H1 (cell line): ENCODE results near the gene CCDC8. TPM values are rescaled to one million over a fixed set of nuclear protein-coding genes. Genes with fewer than 3 reads are reported as not detected.
"Not testable (repeated sequence)": the region's sequence is repeated elsewhere in the genome, so short reads cannot be mapped to it uniquely, and the experiment has no call there.

Source experiments
- CTCF ChIA-PET: fragments of 300-600 bp; sonication (Branson Sonifier 250); formaldehyde crosslinking; loops from one replicate; lab custom pipeline; 2021; ENCODE audit not compliant: partially characterized antibody; lab: Charles Lee
- POLR2A ChIA-PET: fragments of 300-600 bp; sonication (Branson Sonifier 250); formaldehyde crosslinking; loops from one replicate; lab custom pipeline; 2021; ENCODE audit warnings: inconsistent platforms; ENCODE audit not compliant: partially characterized antibody; lab: Charles Lee
- DNase-seq, 2 experiments: peaks; one replicate each; pipeline versions ENCODE4 v3.0.0 to v3.0.0-alpha.2; 2010 to 2022; ENCODE audit warnings: low spot score in 2 of 2, low read depth in 1 of 2, mixed read lengths in 1 of 2
- FAIRE-seq: peaks from 2 replicates; lab custom pipeline; 2011; peaks lifted over from hg19 to GRCh38; lab: Jason Lieb, UNC
- H2AFZ ChIP-seq: 2 replicates; pipeline ENCODE4 v1.8.1; 2012; ENCODE audit warnings: low read length, inconsistent platforms
- H2AK5ac ChIP-seq: 2 replicates; pipeline ENCODE4 v1.6.1; 2013; ENCODE audit warnings: low read depth, low read length
- H2BK120ac ChIP-seq: replicated peaks from 2 replicates; pipeline ENCODE3; 2013; ENCODE audit warnings: low read depth, low read length, inconsistent platforms
- H2BK12ac ChIP-seq: 2 replicates; pipeline ENCODE4 v1.6.1; 2013; ENCODE audit warnings: low read depth, low read length
- H2BK15ac ChIP-seq: 2 replicates; pipeline ENCODE4 v1.6.1; 2013; ENCODE audit warnings: low read length
- H2BK20ac ChIP-seq: 2 replicates; pipeline ENCODE4 v1.6.1; 2013; ENCODE audit warnings: low read length
- H2BK5ac ChIP-seq: 2 replicates; pipeline ENCODE4 v1.6.1; 2013; ENCODE audit warnings: low read depth, low read length
- H3K14ac ChIP-seq: 2 replicates; pipeline ENCODE4 v1.6.1; 2013; ENCODE audit warnings: inconsistent platforms; ENCODE audit not compliant: insufficient read length
- H3K18ac ChIP-seq: 2 replicates; pipeline ENCODE4 v1.6.1; 2013; ENCODE audit warnings: low read length; ENCODE audit errors: extremely low read depth
- H3K23ac ChIP-seq: 2 replicates; pipeline ENCODE4 v1.6.1; 2013; ENCODE audit warnings: inconsistent platforms; ENCODE audit not compliant: insufficient read length
- H3K23me2 ChIP-seq: 2 replicates; pipeline ENCODE4 v1.6.1; 2013; ENCODE audit warnings: low read depth, low read length
- H3K27ac ChIP-seq: 2 replicates; pipeline ENCODE4 v1.6.1; 2011; ENCODE audit warnings: low read depth, low read length, inconsistent platforms
- H3K27me3 ChIP-seq, 4 experiments: replicated peaks in 1 of 4; 1 replicate in 1 of 4; 2 replicates in 3 of 4; pipeline versions ENCODE4 v1.6.1 to v1.8.1; 2011 to 2013; ENCODE audit warnings: low read length in 3 of 4, mild to moderate bottlenecking in 3 of 4, inconsistent platforms in 2 of 4, mixed read lengths in 2 of 4, moderate library complexity in 1 of 4; ENCODE audit not compliant: control insufficient read depth in 3 of 4, insufficient read depth in 3 of 4; ENCODE audit errors: extremely low read depth in 1 of 4
- H3K36me3 ChIP-seq, 4 experiments: 2 replicates each; pipeline versions ENCODE4 v1.6.1 to v1.8.1; 2011 to 2013; ENCODE audit warnings: mild to moderate bottlenecking in 4 of 4, low read length in 3 of 4, moderate library complexity in 2 of 4, control low read depth in 1 of 4, inconsistent platforms in 1 of 4; ENCODE audit not compliant: insufficient read depth in 4 of 4, control insufficient read depth in 2 of 4
- H3K4ac ChIP-seq: replicated peaks from 2 replicates; pipeline ENCODE3; 2013; ENCODE audit warnings: low read length, low read depth, mixed read lengths, inconsistent platforms; ENCODE audit not compliant: insufficient read length
- H3K4me1 ChIP-seq, 4 experiments: replicated peaks in 1 of 4; 1 replicate in 1 of 4; 2 replicates in 3 of 4; pipeline versions ENCODE4 v1.6.1 to v1.8.1; 2011 to 2013; ENCODE audit warnings: low read length in 3 of 4, inconsistent platforms in 2 of 4, mixed read lengths in 1 of 4; ENCODE audit not compliant: insufficient read depth in 4 of 4, control insufficient read depth in 3 of 4
- H3K4me2 ChIP-seq, 2 experiments: 2 replicates each; pipeline versions ENCODE4 v1.6.1 to v1.8.1; 2011 to 2013; ENCODE audit warnings: low read depth in 2 of 2, low read length in 2 of 2, control low read depth in 1 of 2, inconsistent platforms in 1 of 2, mild to moderate bottlenecking in 1 of 2; ENCODE audit not compliant: insufficient read depth in 1 of 2
- H3K4me3 ChIP-seq, 4 experiments: fragments of 200-600, 300-600 bp in 1 of 4; sonication (generic), shearing (Covaris generic), sonication (Bioruptor Twin) in 1 of 4; 2 replicates each; pipeline versions ENCODE4 v1.5.1 to v1.8.1; 2011 to 2016; ENCODE audit warnings: low read length in 4 of 4, low read depth in 3 of 4, control low read depth in 2 of 4, inconsistent platforms in 2 of 4, mild to moderate bottlenecking in 2 of 4, mixed read lengths in 1 of 4, moderate library complexity in 1 of 4; ENCODE audit not compliant: insufficient read depth in 2 of 4; ENCODE audit errors: extremely low read depth in 1 of 4
- H3K56ac ChIP-seq: replicated peaks from 2 replicates; pipeline ENCODE3; 2013; ENCODE audit warnings: low read depth, mild to moderate bottlenecking, mixed read lengths, low read length, inconsistent platforms; ENCODE audit not compliant: insufficient read length
- H3K79me1 ChIP-seq: 2 replicates; pipeline ENCODE4 v1.6.1; 2013; ENCODE audit warnings: low read depth, low read length, control low read depth
- H3K79me2 ChIP-seq, 2 experiments: 2 replicates each; pipeline versions ENCODE4 v1.6.1 to v1.8.1; 2012 to 2013; ENCODE audit warnings: low read length in 2 of 2, mild to moderate bottlenecking in 2 of 2, inconsistent platforms in 1 of 2; ENCODE audit not compliant: insufficient read depth in 2 of 2, control insufficient read depth in 1 of 2
- H3K9ac ChIP-seq, 4 experiments: replicated peaks in 1 of 4; 1 replicate in 1 of 4; 2 replicates in 3 of 4; pipeline versions ENCODE4 v1.6.1 to v1.8.1; 2011 to 2013; ENCODE audit warnings: low read depth in 3 of 4, low read length in 3 of 4, control low read depth in 2 of 4, mild to moderate bottlenecking in 2 of 4, moderate library complexity in 2 of 4, inconsistent platforms in 1 of 4; ENCODE audit errors: extremely low read depth in 1 of 4
- H3K9me3 ChIP-seq, 2 experiments: 2 replicates each; pipeline versions ENCODE4 v1.6.1 to v1.8.1; 2012 to 2013; ENCODE audit warnings: mild to moderate bottlenecking in 2 of 2, moderate library complexity in 2 of 2, control low read depth in 1 of 2, inconsistent platforms in 1 of 2, low read depth in 1 of 2, low read length in 1 of 2, mixed read lengths in 1 of 2; ENCODE audit not compliant: insufficient read depth in 2 of 2
- H4K20me1 ChIP-seq, 2 experiments: replicated peaks in 1 of 2; 2 replicates each; pipeline versions ENCODE3 to v1.8.1; 2011 to 2013; ENCODE audit warnings: inconsistent platforms in 2 of 2, low read length in 2 of 2, mild to moderate bottlenecking in 1 of 2; ENCODE audit not compliant: insufficient read depth in 2 of 2, control insufficient read depth in 1 of 2
- H4K5ac ChIP-seq: 2 replicates; pipeline ENCODE4 v1.6.1; 2013; ENCODE audit warnings: low read length, low read depth, mixed read lengths, inconsistent platforms; ENCODE audit not compliant: insufficient read length
- H4K8ac ChIP-seq: 2 replicates; pipeline ENCODE4 v1.8.0; 2013; ENCODE audit warnings: mild to moderate bottlenecking, moderate library complexity, low read length, inconsistent platforms; ENCODE audit not compliant: insufficient read depth; ENCODE audit errors: extremely low read depth
- H4K91ac ChIP-seq: replicated peaks from 2 replicates; pipeline ENCODE3; 2013; ENCODE audit warnings: low read length, mixed read lengths, inconsistent platforms; ENCODE audit not compliant: insufficient read length
- YY1 ChIP-seq: IDR thresholded peaks from 2 replicates; pipeline ENCODE4 v1.6.1; 2011; ENCODE audit warnings: low read depth, mild to moderate bottlenecking, low read length
- WGBS, 2 experiments: shearing (Covaris generic) in 1 of 2; methylation state at CpG; one replicate each; pipeline versions ENCODE4 v1.1.6 to v1.1.7; 2013 to 2015; ENCODE audit warnings: low lambda C conversion rate in 2 of 2, mixed read lengths in 2 of 2, inconsistent platforms in 1 of 2, low coverage in 1 of 2, missing lambda C conversion rate in 1 of 2; ENCODE audit not compliant: insufficient replicate concordance in 2 of 2, insufficient coverage in 1 of 2, insufficient read length in 1 of 2; ENCODE audit errors: extremely low coverage in 1 of 2, missing lambda C conversion rate in 1 of 2; 5-methylcytosine and 5-hydroxymethylcytosine counted together
- polyA plus RNA-seq, 7 experiments: library from polyadenylated mRNA; depleted of rRNA in 3 of 7; stranded (reverse) in 5 of 7; unstranded in 2 of 7; fragments of >200 nt in 5 of 7; fragments of 200-250 nt in 2 of 7; gene quantifications; 1 replicate in 5 of 7; 2 replicates in 1 of 7; 4 replicates in 1 of 7; pipeline versions ENCODE4 v1.2.1 to v1.2.3, GENCODE V29; 2011 to 2013; ENCODE audit warnings: missing spikeins in 2 of 7, mixed read lengths in 2 of 7
- total RNA-seq: library from RNA; stranded (reverse); fragmentation: NEBNext Ultra II Directional; extraction: Animal tissue kit (Norgen Biotek cat#: 25700); gene quantifications from 2 replicates; pipeline ENCODE4 v1.2.1, GENCODE V29; 2021

Gene CCDC8
- total and polyA plus RNA-seq, 2 of the 8 experiments (the other 6 are each of a cell fraction or from before 2014, with no cell fraction given) = 4.9 to 13.6 TPM

GRCh38 chr19:46441866-46442265 is 28.5 kb upstream of the CCDC8 start (continued):
- TF ChIP-seq YY1 = no peak
- TF ChIP-seq, all 59 proteins: peak for 0

GRCh38 chr19:46435689-46436088 is 22.3 kb upstream of the CCDC8 start:
- H3K4ac ChIP-seq, H2BK12ac ChIP-seq, FAIRE-seq, H3K4me2 ChIP-seq, H3K4me3 ChIP-seq, H3K9ac ChIP-seq, H2BK120ac ChIP-seq, H2BK15ac ChIP-seq, H2BK5ac ChIP-seq, H2AK5ac ChIP-seq, H4K5ac ChIP-seq, H3K14ac ChIP-seq, H3K23me2 ChIP-seq, H4K20me1 ChIP-seq, H3K79me1 ChIP-seq, H3K23ac ChIP-seq, H3K79me2 ChIP-seq, H3K4me1 ChIP-seq, H3K27ac ChIP-seq, H4K8ac ChIP-seq, H4K91ac ChIP-seq, H3K18ac ChIP-seq, H2BK20ac ChIP-seq, H3K36me3 ChIP-seq, DNase-seq, H3K9me3 ChIP-seq, H3K27me3 ChIP-seq, POLR2A ChIA-PET, H2AFZ ChIP-seq, H3K56ac ChIP-seq: not testable (repeated sequence)
- CTCF ChIA-PET = interaction anchor here (1.4 kb wide), 1 partner anchor 32 kb away, joined by 4 read pairs; no protein-coding TSS in a partner anchor
- WGBS, 2 experiments = 95% methylated on average over 4 of the region's 4 CpGs; no CpG with 5 or more reads in 1 of the 2 experiments
